ENCODE results near the gene MRPL19.

Gene MRPL19

GRCh38 chr2:75646583-75647425, at the start of gene MRPL19:
TSS of gene MRPL19 (plus strand) at chr2:75646783. CDS start at chr2:75646808, 25 bp downstream.
- DNase-seq (ENCODE audit: low read depth, low spot score): peak; percentile 72

GRCh38 chr2:75596784-75597183, 49.8 kb upstream of the MRPL19 start:
- no peak for DNase-seq (ENCODE audit: low read depth, low spot score)

- DNase-seq (ENCODE audit: low read depth, low spot score): no peak
These were observed 48.6 kb upstream of the MRPL19 start for GRCh38 chr2:75597949-75598348.

GRCh38 chr2:75598589-75599155, 47.9 kb upstream of the MRPL19 start:
- no peak for DNase-seq (ENCODE audit: low read depth, low spot score)

- DNase-seq (ENCODE audit: low read depth, low spot score): no peak
These were observed 46.0 kb upstream of the MRPL19 start for GRCh38 chr2:75600461-75601011.

GRCh38 chr2:75602724-75603342, 43.8 kb upstream of the MRPL19 start:
- DNase-seq (ENCODE audit: low read depth, low spot score): no peak

- DNase-seq (ENCODE audit: low read depth, low spot score): no peak
These were observed 43.1 kb upstream of the MRPL19 start for GRCh38 chr2:75603477-75603876.

GRCh38 chr2:75604484-75604883, 42.1 kb upstream of the MRPL19 start:
- DNase-seq (ENCODE audit: low read depth, low spot score): no peak

GRCh38 chr2:75605770-75606529, 40.6 kb upstream of the MRPL19 start:
- no peak for DNase-seq (ENCODE audit: low read depth, low spot score)

GRCh38 chr2:75606761-75607399, 39.7 kb upstream of the MRPL19 start:
- DNase-seq (ENCODE audit: low read depth, low spot score): no peak

GRCh38 chr2:75607400-75607798, 39.2 kb upstream of the MRPL19 start:
- DNase-seq (ENCODE audit: low read depth, low spot score): no peak

- DNase-seq (ENCODE audit: low read depth, low spot score): no peak
These were observed 38.4 kb upstream of the MRPL19 start for GRCh38 chr2:75607988-75608683.

GRCh38 chr2:75608684-75609333, 37.8 kb upstream of the MRPL19 start:
- no peak for DNase-seq (ENCODE audit: low read depth, low spot score)

- DNase-seq (ENCODE audit: low read depth, low spot score): no peak
These were observed 37.3 kb upstream of the MRPL19 start for GRCh38 chr2:75609334-75609689.

- no peak for DNase-seq (ENCODE audit: low read depth, low spot score)
These were observed 36.6 kb upstream of the MRPL19 start for GRCh38 chr2:75609937-75610508.

- DNase-seq (ENCODE audit: low read depth, low spot score): no peak
These were observed 35.9 kb upstream of the MRPL19 start for GRCh38 chr2:75610671-75611070.

GRCh38 chr2:75612108-75612861, 34.3 kb upstream of the MRPL19 start:
- DNase-seq (ENCODE audit: low read depth, low spot score): no peak

- DNase-seq (ENCODE audit: low read depth, low spot score): no peak
These were observed 33.7 kb upstream of the MRPL19 start for GRCh38 chr2:75612862-75613243.

- DNase-seq (ENCODE audit: low read depth, low spot score): no peak
These were observed 32.4 kb upstream of the MRPL19 start for GRCh38 chr2:75614162-75614651.

Data from brain pericyte (primary cell).